Mesenchymal stem cell (in vitro differentiated cells and primary cell): ENCODE data around the gene DCHS1.

Experiments used
- DNase-seq: peaks from one replicate; pipeline ENCODE4 v3.0.0-alpha.2; 2013
- H2AFZ ChIP-seq: one replicate; pipeline ENCODE4 v1.6.1; 2013; ENCODE audit warnings: low read depth, mild to moderate bottlenecking, control low read depth, inconsistent platforms, low read length, moderate library complexity
- H2AK5ac ChIP-seq: 2 replicates; pipeline ENCODE4 v1.6.1; 2013; ENCODE audit warnings: low read length, moderate library complexity, mild to moderate bottlenecking, inconsistent platforms; ENCODE audit not compliant: severe bottlenecking
- H2BK120ac ChIP-seq: one replicate; pipeline ENCODE4 v1.6.1; 2013; ENCODE audit warnings: low read depth, mild to moderate bottlenecking, inconsistent platforms, low read length, moderate library complexity
- H2BK12ac ChIP-seq, 2 experiments: one replicate each; pipeline ENCODE4 v1.6.1; 2013; ENCODE audit warnings: inconsistent platforms in 2 of 2, low read length in 2 of 2, mild to moderate bottlenecking in 2 of 2, moderate library complexity in 2 of 2, control low read depth in 1 of 2
- H2BK15ac ChIP-seq: one replicate; pipeline ENCODE4 v1.6.1; 2013; ENCODE audit warnings: mild to moderate bottlenecking, low read depth, inconsistent platforms; ENCODE audit not compliant: poor library complexity, severe bottlenecking
- H2BK5ac ChIP-seq: 2 replicates; pipeline ENCODE4 v1.6.1; 2013; ENCODE audit warnings: low read depth, mild to moderate bottlenecking, low read length, control low read depth, inconsistent platforms; ENCODE audit not compliant: poor library complexity, severe bottlenecking
- H3K14ac ChIP-seq, 2 experiments: one replicate each; pipeline ENCODE4 v1.6.1; 2013; ENCODE audit warnings: inconsistent platforms in 2 of 2, low read length in 2 of 2, control low read depth in 1 of 2, mild to moderate bottlenecking in 1 of 2, moderate library complexity in 1 of 2
- H3K18ac ChIP-seq, 2 experiments: one replicate each; pipeline ENCODE4 v1.6.1; 2013; ENCODE audit warnings: inconsistent platforms in 2 of 2, low read length in 2 of 2, control low read depth in 1 of 2, low read depth in 1 of 2, mild to moderate bottlenecking in 1 of 2
- H3K23ac ChIP-seq, 2 experiments: one replicate each; pipeline ENCODE4 v1.6.1; 2013; ENCODE audit warnings: inconsistent platforms in 2 of 2, low read length in 2 of 2, mild to moderate bottlenecking in 2 of 2, moderate library complexity in 2 of 2, control low read depth in 1 of 2
- H3K27ac ChIP-seq: 2 replicates; pipeline ENCODE4 v1.5.1; 2013; ENCODE audit warnings: mild to moderate bottlenecking, moderate library complexity, low read length, control low read depth, inconsistent platforms; ENCODE audit not compliant: poor library complexity, severe bottlenecking
- H3K27me3 ChIP-seq, 2 experiments: 2 replicates each; pipeline versions ENCODE4 v1.6.1 to v1.7.0; 2013; ENCODE audit warnings: low read length in 2 of 2, mild to moderate bottlenecking in 2 of 2, moderate library complexity in 2 of 2, control low read depth in 1 of 2, inconsistent platforms in 1 of 2; ENCODE audit not compliant: control insufficient read depth in 1 of 2, insufficient read depth in 1 of 2
- H3K36me3 ChIP-seq, 2 experiments: 2 replicates each; pipeline versions ENCODE4 v1.6.1 to v1.7.0; 2013; ENCODE audit warnings: low read length in 2 of 2, control low read depth in 1 of 2, inconsistent platforms in 1 of 2, low read depth in 1 of 2, mild to moderate bottlenecking in 1 of 2; ENCODE audit not compliant: insufficient read depth in 2 of 2, control insufficient read depth in 1 of 2
- H3K4ac ChIP-seq, 2 experiments: one replicate each; pipeline ENCODE4 v1.6.1; 2013; ENCODE audit warnings: inconsistent platforms in 2 of 2, low read length in 2 of 2, mild to moderate bottlenecking in 2 of 2, moderate library complexity in 2 of 2, control low read depth in 1 of 2, low read depth in 1 of 2
- H3K4me1 ChIP-seq: 2 replicates; pipeline ENCODE4 v1.6.1; 2013; ENCODE audit warnings: low read depth, low read length, control low read depth; ENCODE audit not compliant: control insufficient read depth, insufficient read depth
- H3K4me2 ChIP-seq: 2 replicates; pipeline ENCODE4 v1.6.1; 2013; ENCODE audit warnings: low read length, mild to moderate bottlenecking, inconsistent platforms; ENCODE audit not compliant: poor library complexity, severe bottlenecking
- H3K4me3 ChIP-seq, 2 experiments: 2 replicates each; pipeline versions ENCODE4 v1.5.1 to v1.7.0; 2013; ENCODE audit warnings: low read length in 2 of 2, mild to moderate bottlenecking in 2 of 2, control low read depth in 1 of 2, low read depth in 1 of 2; ENCODE audit not compliant: insufficient read depth in 1 of 2
- H3K79me1 ChIP-seq: replicated peaks from 2 replicates; pipeline ENCODE4 v1.6.1; 2013; ENCODE audit warnings: mild to moderate bottlenecking, control low read depth, low read length, inconsistent platforms; ENCODE audit not compliant: poor library complexity, severe bottlenecking
- H3K9ac ChIP-seq: 2 replicates; pipeline ENCODE4 v1.7.0; 2013; ENCODE audit warnings: mild to moderate bottlenecking, low read length, moderate library complexity
- H3K9me3 ChIP-seq: 2 replicates; pipeline ENCODE4 v1.7.0; 2013; ENCODE audit warnings: mild to moderate bottlenecking, low read length; ENCODE audit not compliant: control insufficient read depth
- H4K8ac ChIP-seq: one replicate; pipeline ENCODE4 v1.6.1; 2013; ENCODE audit warnings: inconsistent platforms, mild to moderate bottlenecking, low read length, moderate library complexity
- H4K91ac ChIP-seq: one replicate; pipeline ENCODE4 v1.6.1; 2013; ENCODE audit warnings: mild to moderate bottlenecking, low read length, inconsistent platforms
- WGBS: methylation state at CpG from one replicate; pipeline ENCODE4 v1.1.7; 2013; ENCODE audit warnings: mixed read lengths; 5-methylcytosine and 5-hydroxymethylcytosine counted together

Gene DCHS1

GRCh38 chr11:6601041-6601461 lies 54.6 kb downstream of the DCHS1 start:
- Histone ChIP-seq H3K18ac (no peak overlapping the region), H3K36me3 (peaks cover 33 to 58% of the 10 kb centered on the region in 2 experiments), H3K14ac (no peak overlapping the region), H3K27ac (no peak overlapping the region), H2BK12ac (no peak overlapping the region), H2AFZ (no peak overlapping the region), H2AK5ac (no peak overlapping the region), H3K4me1 (peaks cover 11% of the 10 kb centered on the region), H4K91ac (no peak overlapping the region), H3K4me2 (no peak overlapping the region), H3K9ac (no peak overlapping the region), H2BK15ac (no peak overlapping the region), H3K23ac (no peak overlapping the region), H2BK5ac (no peak overlapping the region), H3K4me3 (no peak overlapping the region), H2BK120ac (no peak overlapping the region), H4K8ac (no peak overlapping the region), H3K79me1 (peaks cover 30% of the 10 kb centered on the region), H3K4ac (peak overlapping the region in 1 of 2 experiments; percentile 9), H3K27me3 (no peaks in the 10 kb centered on the region), H3K9me3 (no peaks in the 10 kb centered on the region)
- no peak for DNase-seq
- WGBS, result 98% methylated on average over 13 of the region's 13 CpGs

- no peak overlapping the region for H3K4me3 ChIP-seq
- no peak overlapping the region for H2AK5ac ChIP-seq
- peaks cover 32% of the 10 kb centered on the region for H3K79me1 ChIP-seq
- H3K4me1 ChIP-seq, result peaks cover 8% of the 10 kb centered on the region
- no peak overlapping the region for H3K9ac ChIP-seq
- H4K8ac ChIP-seq, result no peak overlapping the region
- no peak overlapping the region for H4K91ac ChIP-seq
- H3K4me2 ChIP-seq, result no peak overlapping the region
- no peak overlapping the region for H2AFZ ChIP-seq
- no peaks in the 10 kb centered on the region for H3K27me3 ChIP-seq
- no peak overlapping the region for H3K14ac ChIP-seq
- no peak overlapping the region for H3K4ac ChIP-seq
- H2BK12ac ChIP-seq, result no peak overlapping the region
- no peak for DNase-seq
- no peak overlapping the region for H3K27ac ChIP-seq
- 97% methylated on average over 2 of the region's 2 CpGs for WGBS
- H3K23ac ChIP-seq, result no peak overlapping the region
- no peak overlapping the region for H2BK15ac ChIP-seq
- H2BK5ac ChIP-seq, result no peak overlapping the region
- H3K9me3 ChIP-seq, result no peaks in the 10 kb centered on the region
- H3K18ac ChIP-seq, result no peak overlapping the region
- H3K36me3 ChIP-seq, result peaks cover 34 to 66% of the 10 kb centered on the region in 2 experiments
- H2BK120ac ChIP-seq, result no peak overlapping the region
Observed at GRCh38 chr11:6599881-6600390, 55.7 kb downstream of the DCHS1 start.

- Histone ChIP-seq H3K9ac (no peak overlapping the region), H3K23ac (no peak overlapping the region), H3K14ac (no peak overlapping the region), H3K4me2 (no peak overlapping the region), H3K36me3 (peaks cover 36 to 69% of the 10 kb centered on the region in 2 experiments), H3K9me3 (no peaks in the 10 kb centered on the region), H3K27ac (no peak overlapping the region), H3K4me1 (peaks cover 8% of the 10 kb centered on the region), H3K79me1 (peaks cover 35% of the 10 kb centered on the region), H3K18ac (no peak overlapping the region), H3K4ac (no peak overlapping the region), H4K91ac (no peak overlapping the region), H3K4me3 (no peak overlapping the region), H3K27me3 (no peaks in the 10 kb centered on the region), H2AK5ac (no peak overlapping the region), H4K8ac (no peak overlapping the region), H2BK12ac (no peak overlapping the region), H2BK15ac (no peak overlapping the region), H2BK120ac (no peak overlapping the region), H2AFZ (no peak overlapping the region), H2BK5ac (no peak overlapping the region)
- 100% methylated on average over 1 of the region's 1 CpG for WGBS
- no peak for DNase-seq
Observed at GRCh38 chr11:6599449-6599848, 56.2 kb downstream of the DCHS1 start.

- Histone ChIP-seq H2BK15ac (no peak overlapping the region), H3K4me1 (peaks cover 8% of the 10 kb centered on the region), H3K23ac (no peak overlapping the region), H2BK120ac (no peak overlapping the region), H2BK5ac (no peak overlapping the region), H3K27ac (no peak overlapping the region), H3K4me3 (no peak overlapping the region), H2BK12ac (no peak overlapping the region), H3K18ac (no peak overlapping the region), H3K4ac (no peak overlapping the region), H4K8ac (no peak overlapping the region), H4K91ac (no peak overlapping the region), H3K36me3 (peaks cover 40 to 78% of the 10 kb centered on the region in 2 experiments), H2AK5ac (no peak overlapping the region), H3K9me3 (no peaks in the 10 kb centered on the region), H3K79me1 (peaks cover 38% of the 10 kb centered on the region), H3K14ac (no peak overlapping the region), H2AFZ (no peak overlapping the region), H3K9ac (no peak overlapping the region), H3K27me3 (no peaks in the 10 kb centered on the region), H3K4me2 (no peak overlapping the region)
- WGBS, result 98% methylated on average over 3 of the region's 3 CpGs
- DNase-seq, result no peak
Observed at GRCh38 chr11:6598555-6598954, 57.1 kb downstream of the DCHS1 start.
